ENCODE measurements around the gene TBCE. TPM values are rescaled to one million over a fixed set of nuclear protein-coding genes. Genes with fewer than 3 reads are reported as not detected.

The TBCE gene
- total and polyA plus RNA-seq, 2 experiments from 2014 or later: 21.5 to 43.9 TPM

DNA sequence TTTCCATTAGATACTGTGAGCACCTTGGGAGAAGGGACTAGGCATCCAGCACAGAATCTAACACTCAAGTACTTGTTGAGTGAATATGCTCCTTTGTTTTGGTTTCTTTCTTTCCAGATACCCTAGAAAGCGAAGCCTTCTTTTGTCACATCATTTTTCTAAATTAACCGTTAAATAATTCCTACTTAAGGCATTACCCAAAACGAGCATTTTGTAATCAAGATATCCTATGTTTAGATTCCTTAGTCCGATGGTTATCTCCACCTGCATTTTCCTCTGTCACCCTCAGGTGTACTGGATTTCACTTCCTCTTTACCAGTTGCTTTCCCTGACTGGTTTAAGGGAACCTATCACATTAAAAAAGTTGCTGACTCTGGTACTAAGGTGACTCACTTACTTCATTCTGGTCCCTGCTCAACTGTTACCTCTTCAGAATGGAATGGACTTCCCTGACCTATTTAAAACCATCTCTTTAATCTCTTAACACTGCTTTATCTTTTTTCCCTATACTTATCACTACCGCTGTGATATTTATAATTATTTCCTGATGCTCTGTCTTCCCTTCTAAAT is 133.8 kb downstream of the TBCE start:
- 78% methylated on average over 5 of the region's 5 CpGs for WGBS (ENCODE audit: low lambda C conversion rate, missing lambda C conversion rate)
- no peak for TF ChIP-seq CTCF (IDR thresholded peaks at IDR 0.05; ENCODE audit: poor library complexity)
- TF ChIP-seq EZH2 (IDR thresholded peaks at IDR 0.05; ENCODE audit: borderline replicate concordance): no peak
- TF ChIP-seq EZH2phosphoT487 (IDR thresholded peaks at IDR 0.05; ENCODE audit: low read depth, severe bottlenecking, unreplicated experiment): no peak
- Histone ChIP-seq H2AFZ (no peak overlapping the region), H3K27ac (peak overlapping the region; percentile 98), H3K27me3 (no peaks in the 10 kb centered on the region), H4K20me1 (ENCODE audit: insufficient read depth, poor library complexity, severe bottlenecking) (peaks cover 12% of the 10 kb centered on the region), H3K9me2 (replicated peaks; ENCODE audit: insufficient read depth) (no peaks in the 10 kb centered on the region), H3K4me3 (no peak overlapping the region), H3K36me3 (replicated peaks; ENCODE audit: insufficient read depth, low read depth) (no peaks in the 10 kb centered on the region), H3K79me2 (peaks cover 63% of the 10 kb centered on the region), H3K4me1 (ENCODE audit: insufficient read depth) (peaks cover 9% of the 10 kb centered on the region), H3K4me2 (no peak overlapping the region), H3K9me3 (ENCODE audit: low read depth) (no peaks in the 10 kb centered on the region)
- DNase-seq (ENCODE audit: low spot score): no peak

Small RNAs within 50 kb of the gene (small RNA-seq; reads per million reads assigned to genes)
- not detected for gene AL391994.1
- gene RPS21P1: not detected

Other genes with a start within 250 kb of the TBCE start
- 96.4 and 99.6 TPM in 2 replicates for gene TOMM20, start 238.6 kb upstream of the TBCE start, total RNA-seq
- 51.8 and 55.0 TPM in 2 replicates for gene TOMM20, start 238.6 kb upstream of the TBCE start, polyA plus RNA-seq
- gene RBM34, start 206.2 kb upstream of the TBCE start, total RNA-seq: 75.4 and 80.8 TPM in 2 replicates
- 54.4 and 65.7 TPM in 2 replicates for gene RBM34, start 206.2 kb upstream of the TBCE start, polyA plus RNA-seq
- gene ARID4B, start 39.2 kb upstream of the TBCE start, total RNA-seq: 35.0 and 44.7 TPM in 2 replicates
- gene ARID4B, start 39.2 kb upstream of the TBCE start, polyA plus RNA-seq: 29.4 and 45.2 TPM in 2 replicates
- gene GGPS1, start 38.9 kb upstream of the TBCE start, total RNA-seq: 32.6 and 40.6 TPM in 2 replicates
- 36.3 and 40.6 TPM in 2 replicates for gene GGPS1, start 38.9 kb upstream of the TBCE start, polyA plus RNA-seq
- gene B3GALNT2, start 137.0 kb downstream of the TBCE start, total RNA-seq: 23.3 and 24.2 TPM in 2 replicates
- 8.1 and 15.4 TPM in 2 replicates for gene B3GALNT2, start 137.0 kb downstream of the TBCE start, polyA plus RNA-seq

All from hepatocyte (in vitro differentiated cells).